GM12801 (cell line): ENCODE data around the gene PSMG1.

Experiments used
- TF ChIP-seq, protein P1 (sequence below): IDR thresholded peaks from one replicate; pipeline ENCODE4 v1.5.1; 2011; ENCODE audit warnings: control low read depth; ENCODE audit not compliant: insufficient read length; ENCODE audit errors: extremely low read depth

The PSMG1 gene

DNA sequence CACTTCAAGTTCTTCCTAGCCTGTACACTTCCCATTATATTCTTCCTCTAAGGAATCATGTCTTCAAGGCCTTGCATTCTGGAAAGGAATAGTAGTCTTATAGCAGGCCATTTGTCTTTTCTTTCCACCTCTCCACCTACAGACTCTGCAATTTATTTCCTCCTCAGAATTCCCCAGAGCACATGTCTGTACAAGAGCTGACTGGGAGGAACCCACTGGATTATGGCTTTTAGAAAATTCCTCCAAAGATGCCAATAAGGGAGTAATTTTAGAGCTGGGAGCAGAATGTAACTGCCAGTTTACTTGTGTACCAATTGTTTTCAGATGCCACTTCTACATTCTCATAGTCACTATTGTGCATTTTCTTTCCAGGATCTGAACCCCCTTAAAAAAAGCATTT, 3.4 kb upstream of the PSMG1 start:
- TF ChIP-seq, protein P1, sequence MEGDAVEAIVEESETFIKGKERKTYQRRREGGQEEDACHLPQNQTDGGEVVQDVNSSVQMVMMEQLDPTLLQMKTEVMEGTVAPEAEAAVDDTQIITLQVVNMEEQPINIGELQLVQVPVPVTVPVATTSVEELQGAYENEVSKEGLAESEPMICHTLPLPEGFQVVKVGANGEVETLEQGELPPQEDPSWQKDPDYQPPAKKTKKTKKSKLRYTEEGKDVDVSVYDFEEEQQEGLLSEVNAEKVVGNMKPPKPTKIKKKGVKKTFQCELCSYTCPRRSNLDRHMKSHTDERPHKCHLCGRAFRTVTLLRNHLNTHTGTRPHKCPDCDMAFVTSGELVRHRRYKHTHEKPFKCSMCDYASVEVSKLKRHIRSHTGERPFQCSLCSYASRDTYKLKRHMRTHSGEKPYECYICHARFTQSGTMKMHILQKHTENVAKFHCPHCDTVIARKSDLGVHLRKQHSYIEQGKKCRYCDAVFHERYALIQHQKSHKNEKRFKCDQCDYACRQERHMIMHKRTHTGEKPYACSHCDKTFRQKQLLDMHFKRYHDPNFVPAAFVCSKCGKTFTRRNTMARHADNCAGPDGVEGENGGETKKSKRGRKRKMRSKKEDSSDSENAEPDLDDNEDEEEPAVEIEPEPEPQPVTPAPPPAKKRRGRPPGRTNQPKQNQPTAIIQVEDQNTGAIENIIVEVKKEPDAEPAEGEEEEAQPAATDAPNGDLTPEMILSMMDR, result no peak

DNA sequence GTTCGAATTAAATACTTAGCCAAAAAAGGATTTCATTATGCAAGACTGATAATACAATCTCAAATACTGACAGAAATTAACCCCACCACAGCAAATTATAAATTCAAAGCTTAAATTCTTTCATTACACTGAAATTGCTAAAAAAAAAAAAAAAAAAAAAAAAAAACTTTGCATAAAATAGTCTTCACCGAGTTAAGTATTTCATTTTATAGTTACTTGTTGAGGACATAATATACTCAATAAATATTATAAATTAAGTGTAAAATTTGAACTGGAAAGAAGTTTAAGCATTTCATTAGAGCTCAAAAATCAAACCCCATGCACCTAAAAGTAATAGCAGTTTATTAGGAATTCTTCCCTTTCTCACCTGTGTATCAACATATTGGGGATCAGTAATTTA, 1.9 kb upstream of the PSMG1 start:
- TF ChIP-seq, protein P1, result no peak

DNA sequence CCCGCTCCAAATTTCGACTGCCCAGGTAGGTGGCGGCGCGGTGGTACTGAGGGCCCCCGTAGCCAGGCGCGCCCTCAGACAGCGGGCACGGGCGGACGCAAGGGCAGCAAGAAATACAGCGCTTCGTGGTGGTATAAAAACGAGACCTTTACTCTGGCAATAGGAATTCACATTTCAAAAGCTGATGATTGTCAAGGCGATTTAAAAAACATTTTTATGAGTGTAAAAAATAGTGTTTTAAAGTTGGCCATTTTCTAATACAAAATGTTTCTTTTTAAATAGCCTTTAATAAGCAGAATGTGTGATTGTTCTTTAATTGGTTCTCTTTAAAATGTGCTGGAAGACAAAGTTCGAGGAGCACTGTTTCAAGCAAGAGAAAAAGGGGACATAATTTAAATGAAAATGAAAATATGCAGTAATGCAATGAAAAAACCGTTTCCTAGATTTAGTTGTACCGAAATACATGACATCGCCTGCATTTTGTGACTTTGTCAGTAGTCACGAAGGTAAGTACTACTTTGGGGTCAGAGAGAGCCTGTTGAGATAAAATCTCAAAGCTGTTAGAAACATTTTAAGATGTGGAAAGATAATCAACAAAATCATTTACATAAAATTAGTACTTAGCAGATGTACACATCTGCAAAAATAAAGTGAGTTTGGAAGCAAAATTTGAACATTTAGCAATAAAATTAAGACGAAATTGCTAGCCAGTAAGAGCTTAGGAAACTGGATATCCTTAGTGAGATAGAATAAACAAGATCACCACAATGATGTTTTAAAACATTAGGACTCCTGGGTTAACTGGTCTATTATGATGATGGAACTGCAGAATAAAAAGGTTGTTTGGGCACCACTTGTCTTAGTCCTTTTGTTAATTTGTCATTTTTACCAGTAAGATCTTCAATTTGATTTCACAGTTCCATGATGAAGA, 1.1 kb upstream of the PSMG1 start:
- TF ChIP-seq, protein P1, result no peak

DNA sequence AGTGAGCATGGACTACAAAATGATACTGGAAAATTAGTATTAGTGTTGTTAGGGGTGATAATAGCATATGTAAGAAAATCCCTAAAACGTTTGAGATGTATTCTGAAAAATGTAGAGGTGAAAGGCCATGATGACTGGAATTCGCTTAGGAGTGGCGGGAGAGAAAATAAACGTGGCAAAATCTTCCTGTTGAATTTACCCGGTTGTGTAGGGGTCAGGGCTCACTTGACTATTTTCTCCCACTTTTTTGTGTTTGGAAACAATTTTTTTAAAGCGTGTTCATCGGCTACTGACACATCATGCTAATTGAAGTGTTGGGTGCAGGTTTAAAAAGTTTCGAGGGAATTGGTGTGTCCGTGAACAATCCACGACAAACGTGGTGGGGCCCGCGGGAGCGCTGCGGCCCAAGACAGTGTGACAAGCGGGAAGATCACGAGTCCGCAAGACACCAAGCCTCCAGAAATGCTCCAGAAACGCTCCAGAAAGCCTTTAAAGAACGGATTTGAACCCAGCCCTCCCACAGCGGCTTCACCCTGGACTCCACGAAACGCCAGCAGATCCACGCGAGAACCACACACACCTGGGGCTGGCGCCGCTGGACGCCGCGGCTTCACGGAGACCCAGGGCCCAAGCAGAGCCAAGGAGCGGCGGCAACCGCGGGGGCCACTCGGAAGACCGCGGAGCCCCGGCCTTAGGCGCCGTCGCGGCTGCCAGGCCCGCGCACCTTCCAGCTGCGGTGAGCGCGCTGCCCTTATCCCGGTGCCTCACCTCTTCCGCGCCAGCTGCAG, 573 bp downstream of the PSMG1 start:
- TF ChIP-seq, protein P1, result no peak

DNA sequence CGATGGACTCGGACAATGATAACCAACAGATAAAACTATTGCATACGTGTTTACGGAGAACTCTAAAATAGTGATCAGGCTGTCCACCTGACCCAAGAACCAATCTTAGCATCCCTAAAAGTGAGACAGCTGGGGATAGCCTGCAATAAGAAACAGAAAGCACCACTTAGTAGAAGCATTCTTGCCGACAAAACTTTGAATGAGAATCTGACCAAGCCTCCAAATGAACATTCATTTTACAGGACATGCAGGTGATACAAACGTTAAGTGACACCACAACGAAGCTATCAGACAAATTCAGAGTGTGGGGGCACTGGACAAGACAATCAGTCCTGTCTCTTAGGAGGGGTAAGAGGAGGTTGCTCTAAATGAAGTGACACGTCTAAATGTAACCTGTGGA, 1.2 kb downstream of the PSMG1 start:
- TF ChIP-seq, protein P1, result no peak

DNA sequence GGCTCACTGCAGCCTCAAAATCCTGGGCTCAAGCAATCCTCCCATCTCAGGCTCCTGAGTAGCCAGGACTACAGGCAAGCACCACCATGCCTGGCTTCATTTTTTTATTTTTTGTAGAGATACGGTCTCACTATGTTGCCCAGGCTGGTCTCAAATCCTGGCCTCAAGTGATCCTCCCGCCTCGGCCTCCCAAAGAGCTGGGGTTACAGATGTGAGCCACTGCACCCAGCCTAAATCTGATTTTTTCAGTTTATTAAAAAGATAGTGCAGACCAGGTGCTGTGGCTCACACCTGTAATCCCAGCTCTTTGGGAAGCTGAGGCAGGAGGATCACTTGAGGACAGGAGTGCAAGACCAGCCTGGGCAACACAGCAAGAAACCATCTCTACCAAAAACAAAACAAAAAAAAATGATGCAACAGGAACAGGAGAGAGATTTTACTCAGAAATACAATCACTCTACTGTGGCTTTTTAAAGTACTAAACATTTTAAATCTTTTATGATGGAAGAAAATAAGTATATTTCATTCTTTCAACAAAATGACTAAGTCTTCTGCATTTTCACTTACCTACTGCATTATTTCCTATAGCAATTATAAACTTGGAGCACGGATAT, 1.9 kb downstream of the PSMG1 start:
- TF ChIP-seq, protein P1, result no peak

DNA sequence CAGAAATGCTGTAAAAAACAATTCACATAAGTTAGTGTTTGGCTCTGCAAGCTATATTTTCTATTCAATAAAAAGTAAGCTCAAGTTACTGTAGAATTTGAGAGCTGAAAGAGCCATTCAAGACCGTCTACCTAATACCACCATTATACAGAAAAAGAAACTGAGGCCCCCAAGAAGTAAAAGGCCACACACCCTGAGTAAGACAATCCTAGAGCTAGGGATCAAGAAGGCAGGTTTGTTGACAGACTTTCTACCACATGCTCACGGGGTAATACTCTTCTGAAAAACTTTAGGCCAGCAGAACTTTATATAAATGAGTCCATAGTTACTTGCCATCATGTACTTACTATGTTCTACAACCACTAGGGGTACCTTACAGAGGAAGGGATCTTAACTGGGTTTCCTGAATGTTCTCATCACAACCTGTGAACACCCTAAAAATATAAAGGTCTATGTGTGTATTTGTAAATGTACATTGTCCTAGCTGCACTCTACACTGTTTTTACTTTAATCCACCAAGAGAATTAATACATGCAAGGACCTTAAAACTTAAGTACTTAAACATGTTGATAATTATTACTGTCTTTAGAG, 2.7 kb downstream of the PSMG1 start:
- TF ChIP-seq, protein P1, result no peak
